Tibial nerve (tissue), 4 donors: Measurements from ENCODE around the gene FAM210A. TPM values are rescaled to one million over a fixed set of nuclear protein-coding genes. Genes with fewer than 3 reads are reported as not detected.

Experiments
- DNase-seq, 2 donors: peaks; one replicate each; pipeline ENCODE4 v3.0.0-alpha.2; 2019; ENCODE audit warnings: low spot score in 2 of 2
- H3K27ac ChIP-seq, 4 donors: fragments of 200-600 bp; sonication (generic) in 3 of 4; one replicate each; pipeline ENCODE4 v1.5.1; 2017 to 2019; ENCODE audit warnings: mild to moderate bottlenecking in 1 of 4
- H3K27me3 ChIP-seq, 2 donors: fragments of 200-600 bp; sonication (generic) in 1 of 2; one replicate each; pipeline versions ENCODE4 v1.5.1 to v1.6.0; 2017 to 2019
- H3K36me3 ChIP-seq, 3 donors: fragments of 200-600 bp; sonication (generic); one replicate each; pipeline ENCODE4 v1.5.1; 2018 to 2019
- H3K4me1 ChIP-seq, 4 donors: fragments of 200-600 bp; sonication (generic) in 3 of 4; one replicate each; pipeline ENCODE4 v1.5.1; 2017 to 2019
- H3K4me3 ChIP-seq, 4 donors: fragments of 200-600 bp; sonication (generic) in 3 of 4; one replicate each; pipeline ENCODE4 v1.5.1; 2017 to 2019; ENCODE audit warnings: mild to moderate bottlenecking in 1 of 4, moderate library complexity in 1 of 4
- H3K9me3 ChIP-seq, 4 donors: fragments of 200-600 bp; sonication (generic) in 3 of 4; one replicate each; pipeline ENCODE4 v1.5.1; 2017 to 2019
- EP300 ChIP-seq, 2 donors: sonication (generic); formaldehyde crosslinking; IDR thresholded peaks; one replicate each; pipeline ENCODE4 v1.6.1; 2017; ENCODE audit warnings: antibody characterized with exemption in 2 of 2, mild to moderate bottlenecking in 1 of 2
- POLR2A ChIP-seq, 2 donors: fragments of 450-650 bp; IDR thresholded peaks; one replicate each; pipeline ENCODE4 v1.6.1; 2017; ENCODE audit warnings: antibody characterized with exemption in 2 of 2, mild to moderate bottlenecking in 2 of 2, moderate library complexity in 2 of 2
- WGBS, 2 donors: methylation state at CpG; one replicate each; pipeline ENCODE4 v1.1.5; 2018; 5-methylcytosine and 5-hydroxymethylcytosine counted together
- total RNA-seq, 4 donors: library from RNA; depleted of rRNA; stranded (reverse); fragments of >200 nt; gene quantifications; one replicate each; pipeline ENCODE4 v1.1.0, GENCODE V29; 2016
- TF ChIP-seq, protein P1 (sequence below), 5 experiments: fragments of 200-600 bp in 3 of 5; fragments of 450-650 bp in 2 of 5; sonication (generic) in 3 of 5; IDR thresholded peaks; one replicate each; pipeline ENCODE4 v1.5.1; 2016 to 2019; ENCODE audit warnings: antibody characterized with exemption in 5 of 5, mild to moderate bottlenecking in 3 of 5, moderate library complexity in 2 of 5

FAM210A gene
- total RNA-seq, 4 donors from 2014 or later, result 5.2 to 8.7 (median 7.3) TPM

DNA sequence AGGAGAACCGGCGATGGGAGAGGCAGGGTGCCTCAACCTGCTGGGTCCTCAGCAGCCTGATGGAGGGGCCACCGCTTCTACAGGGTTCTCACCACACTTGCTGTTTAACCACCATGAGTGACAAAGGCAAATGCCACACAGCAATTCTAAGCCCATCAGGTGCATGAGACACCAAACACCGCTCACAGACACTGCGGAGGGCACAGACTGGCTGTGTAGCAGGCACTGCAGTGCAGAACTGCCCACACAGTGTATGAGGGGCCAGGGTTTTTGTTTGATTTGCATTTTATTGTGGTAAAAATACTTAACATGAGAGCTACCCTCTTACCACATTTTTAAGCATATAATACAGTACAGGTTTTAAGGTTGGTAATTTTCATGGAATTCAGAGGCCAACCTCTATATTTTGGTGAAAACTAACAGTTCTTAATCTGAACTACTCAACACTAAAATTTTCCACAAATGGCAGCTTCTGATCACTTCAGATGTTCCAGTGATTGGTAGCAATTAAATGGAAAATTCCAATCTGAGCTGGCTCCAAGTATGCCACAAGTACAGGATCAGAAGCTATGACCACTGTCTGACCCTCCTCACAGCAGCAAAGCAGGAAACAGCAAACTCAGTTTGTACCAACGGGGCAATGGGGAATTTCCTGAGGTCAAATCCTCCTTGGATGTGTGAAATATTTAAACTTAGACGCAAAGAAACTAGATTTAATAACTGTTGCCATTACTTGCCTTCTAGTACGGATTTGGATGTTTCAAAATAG is 67.7 kb downstream of the FAM210A start:
- no peak for TF ChIP-seq EP300 (IDR thresholded peaks at IDR 0.05)
- TF ChIP-seq, protein P1, sequence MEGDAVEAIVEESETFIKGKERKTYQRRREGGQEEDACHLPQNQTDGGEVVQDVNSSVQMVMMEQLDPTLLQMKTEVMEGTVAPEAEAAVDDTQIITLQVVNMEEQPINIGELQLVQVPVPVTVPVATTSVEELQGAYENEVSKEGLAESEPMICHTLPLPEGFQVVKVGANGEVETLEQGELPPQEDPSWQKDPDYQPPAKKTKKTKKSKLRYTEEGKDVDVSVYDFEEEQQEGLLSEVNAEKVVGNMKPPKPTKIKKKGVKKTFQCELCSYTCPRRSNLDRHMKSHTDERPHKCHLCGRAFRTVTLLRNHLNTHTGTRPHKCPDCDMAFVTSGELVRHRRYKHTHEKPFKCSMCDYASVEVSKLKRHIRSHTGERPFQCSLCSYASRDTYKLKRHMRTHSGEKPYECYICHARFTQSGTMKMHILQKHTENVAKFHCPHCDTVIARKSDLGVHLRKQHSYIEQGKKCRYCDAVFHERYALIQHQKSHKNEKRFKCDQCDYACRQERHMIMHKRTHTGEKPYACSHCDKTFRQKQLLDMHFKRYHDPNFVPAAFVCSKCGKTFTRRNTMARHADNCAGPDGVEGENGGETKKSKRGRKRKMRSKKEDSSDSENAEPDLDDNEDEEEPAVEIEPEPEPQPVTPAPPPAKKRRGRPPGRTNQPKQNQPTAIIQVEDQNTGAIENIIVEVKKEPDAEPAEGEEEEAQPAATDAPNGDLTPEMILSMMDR (IDR thresholded peaks at IDR 0.05), result no peak
- TF ChIP-seq POLR2A (IDR thresholded peaks at IDR 0.05), result no peak
- no peak for DNase-seq
- H3K4me3 ChIP-seq, result no peak overlapping the region
- H3K27ac ChIP-seq, result no peak overlapping the region
- H3K4me1 ChIP-seq, result peaks cover 0 to 18% (median 0%) of the 10 kb centered on the region in 4 donors
- peaks cover 0 to 2% (median 0%) of the 10 kb centered on the region in 3 donors for H3K36me3 ChIP-seq
- 75 to 88% methylated on average over 8 of the region's 8 CpGs for whole genome bisulfite sequencing, 2 donors
- H3K27me3 ChIP-seq, result no peaks in the 10 kb centered on the region
- no peaks in the 10 kb centered on the region for H3K9me3 ChIP-seq

DNA sequence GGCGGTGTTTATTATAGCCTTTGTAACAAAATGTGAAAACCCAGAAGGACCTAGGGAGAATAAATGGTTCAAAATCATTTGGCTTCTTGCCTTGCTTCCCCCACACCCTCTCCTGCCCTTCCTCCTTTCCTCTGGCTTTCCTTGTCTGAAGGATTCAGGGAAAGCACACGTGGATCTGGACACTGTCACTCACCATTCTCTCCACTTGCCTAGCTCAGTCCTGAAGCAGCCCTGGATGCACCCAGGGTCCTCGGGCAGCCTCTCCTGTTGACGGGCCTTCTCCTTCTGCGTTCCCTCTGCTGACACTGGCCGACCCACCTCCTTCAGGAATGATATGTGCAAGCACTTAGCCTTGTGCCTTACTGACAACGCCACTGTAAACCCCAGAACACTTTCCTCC is 68.4 kb downstream of the FAM210A start:
- TF ChIP-seq, protein P1 (IDR thresholded peaks at IDR 0.05), result no peak
- TF ChIP-seq POLR2A (IDR thresholded peaks at IDR 0.05), result no peak
- WGBS, 2 donors, result 49 to 65% methylated on average over 7 of the region's 7 CpGs
- H3K27ac ChIP-seq, result no peak overlapping the region
- no peaks in the 10 kb centered on the region for H3K9me3 ChIP-seq
- no peaks in the 10 kb centered on the region for H3K36me3 ChIP-seq
- H3K4me1 ChIP-seq, result peaks cover 0 to 18% (median 0%) of the 10 kb centered on the region in 4 donors
- no peaks in the 10 kb centered on the region for H3K27me3 ChIP-seq
- no peak overlapping the region for H3K4me3 ChIP-seq
- DNase-seq, result no peak

DNA sequence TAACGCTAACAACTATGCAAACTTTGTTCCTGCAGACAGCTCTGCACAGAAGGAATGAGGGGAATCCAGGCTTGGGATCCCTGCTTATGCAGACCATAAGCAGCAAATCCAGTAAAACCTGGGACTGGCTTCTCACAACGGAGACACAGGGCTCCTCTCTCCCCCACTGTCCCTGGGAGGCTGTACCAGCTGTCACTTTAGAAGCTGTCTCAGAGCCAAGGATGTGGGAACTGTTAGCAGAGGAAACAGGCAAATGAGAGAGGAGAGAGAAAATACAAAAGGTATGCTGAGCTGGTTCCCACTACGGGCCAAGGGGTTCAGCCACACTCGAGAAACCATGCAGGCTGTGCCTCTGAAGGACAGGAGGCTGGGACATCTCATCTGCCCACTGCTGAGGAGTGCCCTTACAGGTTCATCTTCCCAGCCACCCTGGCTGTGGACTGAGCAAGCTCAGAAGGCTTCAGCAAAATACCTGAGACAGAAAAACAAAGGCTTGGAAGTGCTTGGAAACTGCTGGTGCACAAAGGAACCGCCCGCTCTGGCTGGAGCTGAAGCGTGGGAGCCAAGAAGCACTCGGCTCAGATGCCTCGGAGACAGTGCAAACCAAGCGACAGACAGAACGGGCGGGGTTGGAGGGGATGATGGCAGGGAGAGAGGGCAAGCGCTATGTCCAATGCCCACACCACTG is 72.5 kb downstream of the FAM210A start:
- Histone ChIP-seq H3K4me1 (no peaks in the 10 kb centered on the region), H3K9me3 (no peaks in the 10 kb centered on the region), H3K27ac (no peak overlapping the region), H3K36me3 (no peaks in the 10 kb centered on the region), H3K27me3 (no peaks in the 10 kb centered on the region), H3K4me3 (no peak overlapping the region)
- 71 to 80% methylated on average over 13 of the region's 13 CpGs for WGBS, 2 donors
- TF ChIP-seq, protein P1 (IDR thresholded peaks at IDR 0.05), result no peak
- TF ChIP-seq POLR2A (IDR thresholded peaks at IDR 0.05), result no peak
- TF ChIP-seq EP300 (IDR thresholded peaks at IDR 0.05), result no peak
- no peak for DNase-seq

DNA sequence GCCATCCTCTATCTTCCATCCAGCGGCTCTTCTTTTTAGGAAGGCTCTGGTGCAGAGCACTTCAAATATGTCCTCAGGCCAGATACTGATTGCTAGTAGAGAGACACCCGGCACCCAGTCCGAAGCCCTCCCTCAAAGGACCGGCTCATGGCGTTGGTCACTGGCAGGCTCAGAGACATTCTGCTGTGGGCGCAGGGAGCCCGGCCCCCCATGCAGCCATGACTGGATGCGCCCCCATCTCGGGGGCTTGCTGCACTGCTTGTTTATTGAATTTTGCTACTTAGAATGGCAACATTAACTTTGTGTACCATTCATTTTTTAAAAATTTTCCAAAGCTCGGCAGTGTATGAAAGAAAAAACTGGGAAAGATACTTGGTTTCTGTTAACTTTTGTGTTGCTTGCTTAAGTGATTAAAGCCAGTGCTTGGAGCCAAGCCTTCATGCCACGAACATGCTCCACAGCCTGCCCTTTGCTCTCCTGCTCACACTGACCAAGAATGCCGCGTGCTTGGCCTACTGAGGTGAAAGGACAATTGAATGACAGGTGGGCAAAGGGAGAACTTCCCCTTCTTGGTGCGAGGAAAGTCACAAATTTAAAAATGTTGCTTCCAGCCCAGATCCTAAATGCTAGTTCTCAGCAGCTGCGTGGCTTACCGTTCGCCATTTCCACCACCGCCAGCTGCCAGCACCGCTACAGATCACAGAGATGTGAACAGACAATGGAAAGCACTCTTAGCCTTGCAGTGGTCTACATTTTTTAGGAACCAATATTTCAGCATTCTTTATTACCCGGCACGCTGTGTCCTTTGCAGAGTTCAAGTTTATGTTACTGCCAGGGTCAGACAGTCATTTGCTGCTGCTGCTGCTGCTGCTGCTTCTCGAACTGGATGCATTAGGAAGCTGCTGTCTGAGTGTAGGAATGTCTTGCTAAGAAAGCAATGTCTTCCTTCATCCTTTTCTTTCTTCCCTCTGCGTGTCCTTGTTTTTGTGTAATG is 76.7 kb downstream of the FAM210A start:
- WGBS, 2 donors, result 71 to 74% methylated on average over 23 of the region's 23 CpGs

More for the DNA sequence above, 76.7 kb downstream of the FAM210A start:
- no peak for DNase-seq
- peaks cover 0 to 10% (median 0%) of the 10 kb centered on the region in 3 donors for H3K36me3 ChIP-seq
- H3K27me3 ChIP-seq, result no peaks in the 10 kb centered on the region
- no peaks in the 10 kb centered on the region for H3K4me1 ChIP-seq
- H3K4me3 ChIP-seq, result no peak overlapping the region
- no peak overlapping the region for H3K27ac ChIP-seq
- H3K9me3 ChIP-seq, result no peaks in the 10 kb centered on the region
- TF ChIP-seq, protein P1 (IDR thresholded peaks at IDR 0.05), result no peak
- TF ChIP-seq EP300 (IDR thresholded peaks at IDR 0.05) (no peak), POLR2A (IDR thresholded peaks at IDR 0.05) (no peak)
